OCI-LY7 (cell line): Measurements from ENCODE around the gene SGMS1. TPM values are rescaled to one million over a fixed set of nuclear protein-coding genes. Genes with fewer than 3 reads are reported as not detected.
A peak's percentile ranks its signal among the peaks of the same experiment; 100 is the strongest.

Experiments used
- BruUV-seq: library from RNA; stranded (reverse); fragments of 400-500 nt; replicated peaks from 2 replicates; lab custom pipeline; 2021; lab: Mats Ljungman, UMichigan
- CTCF ChIA-PET: fragments of 300-600 bp; sonication (Branson Sonifier 250); formaldehyde crosslinking; loops from one replicate; lab custom pipeline; 2022; ENCODE audit warnings: antibody characterized with exemption; ENCODE audit not compliant: unreplicated experiment; lab: Charles Lee
- POLR2A ChIA-PET: fragments of 300-600 bp; sonication (Branson Sonifier 250); formaldehyde crosslinking; loops from one replicate; lab custom pipeline; 2022; ENCODE audit warnings: antibody characterized with exemption; lab: Charles Lee
- DNase-seq: peaks from one replicate; pipeline ENCODE4 v3.0.0-alpha.2; 2015; ENCODE audit warnings: low spot score
- H2AFZ ChIP-seq: fragments of 200-600 bp; sonication (generic), shearing (Covaris generic); 2 replicates; pipeline ENCODE4 v1.6.1; 2014; ENCODE audit warnings: mild to moderate bottlenecking, antibody characterized with exemption, low read length, moderate library complexity
- H3K27ac ChIP-seq: fragments of 200-600 bp; sonication (generic); 2 replicates; pipeline ENCODE4 v1.5.1; 2014; ENCODE audit warnings: mixed run types, low read depth, mild to moderate bottlenecking, moderate library complexity, low read length, inconsistent platforms; ENCODE audit not compliant: poor library complexity, severe bottlenecking
- H3K36me3 ChIP-seq: fragments of 200-600 bp; sonication (generic); 2 replicates; pipeline ENCODE4 v1.6.1; 2014; ENCODE audit warnings: mild to moderate bottlenecking, antibody characterized with exemption, low read length, moderate library complexity, mixed read lengths; ENCODE audit not compliant: insufficient read depth
- H3K4me1 ChIP-seq: fragments of 200-600 bp; sonication (generic); 2 replicates; pipeline ENCODE4 v1.5.1; 2014; ENCODE audit warnings: mild to moderate bottlenecking, low read length; ENCODE audit not compliant: insufficient read depth, poor library complexity, severe bottlenecking
- H3K4me2 ChIP-seq: fragments of 200-600 bp; sonication (generic); 2 replicates; pipeline ENCODE4 v1.6.1; 2014; ENCODE audit warnings: mild to moderate bottlenecking, low read length
- H3K4me3 ChIP-seq: fragments of 200-600 bp; sonication (generic); 2 replicates; pipeline ENCODE4 v1.5.1; 2014; ENCODE audit warnings: mild to moderate bottlenecking, low read depth, low read length; ENCODE audit not compliant: poor library complexity, severe bottlenecking
- H3K79me2 ChIP-seq: fragments of 200-600 bp; sonication (generic); 2 replicates; pipeline ENCODE4 v1.6.1; 2016; ENCODE audit warnings: low read depth, mild to moderate bottlenecking, low read length, moderate library complexity, mixed read lengths; ENCODE audit not compliant: insufficient read depth
- H3K9me2 ChIP-seq: fragments of 200-600 bp; sonication (generic); 2 replicates; pipeline ENCODE4 v1.6.1; 2016; ENCODE audit warnings: mild to moderate bottlenecking, low read length, mixed read lengths; ENCODE audit not compliant: insufficient read depth
- H3K9me3 ChIP-seq: fragments of 200-600 bp; sonication (generic); 2 replicates; pipeline ENCODE4 v1.6.1; 2014; ENCODE audit warnings: mild to moderate bottlenecking, mixed run types, low read length, mixed read lengths
- H4K20me1 ChIP-seq: fragments of 200-600 bp; sonication (generic); 2 replicates; pipeline ENCODE4 v1.6.1; 2014; ENCODE audit warnings: mild to moderate bottlenecking, antibody characterized with exemption, low read length, moderate library complexity, mixed read lengths; ENCODE audit not compliant: insufficient read depth
- CTCF ChIP-seq: fragments of 200-600 bp; sonication (generic); conservative IDR thresholded peaks from 2 replicates; pipeline ENCODE4 v1.5.1; 2014; ENCODE audit warnings: mild to moderate bottlenecking, antibody characterized with exemption, low read length, moderate library complexity, mixed read lengths
- EZH2phosphoT487 ChIP-seq: fragments of 200-600 bp; sonication (generic); IDR thresholded peaks from 2 replicates; pipeline ENCODE4 v1.6.1; 2018; ENCODE audit warnings: low read depth, borderline replicate concordance, mild to moderate bottlenecking, mixed run types, antibody characterized with exemption, low read length, moderate library complexity, mixed read lengths
- intact Hi-C: fragments of 100-400 bp; cut with micrococcal nuclease; formaldehyde crosslinking; loops from one replicate; pipeline ENCODE4 v1.10.0; 2022; ENCODE audit not compliant: unreplicated experiment
- total RNA-seq, 2 experiments: library from RNA; depleted of rRNA in 1 of 2; stranded (reverse); fragments of >200 nt in 1 of 2; shearing (Covaris generic) in 1 of 2; gene quantifications; 2 replicates each; pipeline ENCODE4 v1.2.3, GENCODE V29; 2014 to 2022

SGMS1 gene
- total RNA-seq, 2 experiments from 2014 or later = 45.4 to 57.5 TPM

GRCh38 chr10:50645236-50645635, 21.5 kb upstream of the SGMS1 start:
- no peak overlapping the region for H2AFZ ChIP-seq
- H3K4me3 ChIP-seq = peak overlapping the region; percentile 12
- no peaks in the 10 kb centered on the region for H3K9me3 ChIP-seq
- POLR2A ChIA-PET = interaction anchor here (0.6 to 11.8 kb wide), 10 partner anchors 9 to 1889 kb away, joined by 3 to 213 read pairs (median 7); partner anchors contain the start of gene SGMS1
- no peak for TF ChIP-seq CTCF
- TF ChIP-seq EZH2phosphoT487 = no peak
- H3K79me2 ChIP-seq = no peaks in the 10 kb centered on the region
- H3K4me1 ChIP-seq = peaks cover 82% of the 10 kb centered on the region
- peak overlapping the region; percentile 96 for H3K27ac ChIP-seq
- no peaks in the 10 kb centered on the region for H4K20me1 ChIP-seq
- H3K4me2 ChIP-seq = peak overlapping the region; percentile 47
- CTCF ChIA-PET = no interaction called here
- intact Hi-C loops = no loop called here
- DNase-seq = no peak
- H3K36me3 ChIP-seq = no peaks in the 10 kb centered on the region
- H3K9me2 ChIP-seq = no peaks in the 10 kb centered on the region
- no TSS peak for BruUV-seq

- intact Hi-C loops = no loop called here
- H3K4me3 ChIP-seq = no peak overlapping the region
- H4K20me1 ChIP-seq = no peaks in the 10 kb centered on the region
- ChIA-PET CTCF (no interaction called here), POLR2A (interaction anchor here (0.7 to 1.0 kb wide), 3 partner anchors 15 to 66 kb away, joined by 3 to 4 read pairs (median 3); no protein-coding TSS in a partner anchor)
- H3K9me2 ChIP-seq = no peaks in the 10 kb centered on the region
- no peaks in the 10 kb centered on the region for H3K9me3 ChIP-seq
- no peaks in the 10 kb centered on the region for H3K36me3 ChIP-seq
- TF ChIP-seq CTCF = no peak
- no peak for TF ChIP-seq EZH2phosphoT487
- no TSS peak for BruUV-seq
- no peak overlapping the region for H3K27ac ChIP-seq
- H2AFZ ChIP-seq = no peak overlapping the region
- H3K79me2 ChIP-seq = no peaks in the 10 kb centered on the region
- H3K4me1 ChIP-seq = peaks cover 60% of the 10 kb centered on the region
- no peak overlapping the region for H3K4me2 ChIP-seq
- no peak for DNase-seq
Observed at GRCh38 chr10:50641626-50642025, 17.9 kb upstream of the SGMS1 start.

- no peaks in the 10 kb centered on the region for H3K79me2 ChIP-seq
- H3K9me2 ChIP-seq = no peaks in the 10 kb centered on the region
- H2AFZ ChIP-seq = no peak overlapping the region
- intact Hi-C loops = no loop called here
- H3K4me2 ChIP-seq = no peak overlapping the region
- DNase-seq = no peak
- no TSS peak for BruUV-seq
- H3K36me3 ChIP-seq = no peaks in the 10 kb centered on the region
- CTCF ChIA-PET = interaction anchor here (1.3 kb wide), 1 partner anchor 20 kb away, joined by 3 read pairs; no protein-coding TSS in a partner anchor
- TF ChIP-seq EZH2phosphoT487 (no peak), CTCF (no peak)
- POLR2A ChIA-PET = interaction anchor here (0.7 to 2.0 kb wide), 5 partner anchors 10 to 20 kb away, joined by 3 to 6 read pairs (median 3); no protein-coding TSS in a partner anchor
- H3K4me1 ChIP-seq = peaks cover 46% of the 10 kb centered on the region
- no peaks in the 10 kb centered on the region for H4K20me1 ChIP-seq
- no peak overlapping the region for H3K4me3 ChIP-seq
- no peak overlapping the region for H3K27ac ChIP-seq
- no peaks in the 10 kb centered on the region for H3K9me3 ChIP-seq
Observed at GRCh38 chr10:50640238-50640637, 16.5 kb upstream of the SGMS1 start.
